HG02885 (cell line): ENCODE results near the gene B9D1.
A peak's percentile ranks its signal among the peaks of the same experiment; 100 is the strongest.

Source experiments
- ATAC-seq: cut with Tn5 transposase; IDR thresholded peaks from one replicate; pipeline ENCODE4 v1.9.1; 2021; ENCODE audit warnings: mild to moderate bottlenecking; ENCODE audit not compliant: unreplicated experiment, poor library complexity

B9D1 gene

GRCh38 chr17:19341641-19342610 is 20.6 kb downstream of the B9D1 start:
- ATAC-seq, result no peak

- no peak for ATAC-seq
Observed at GRCh38 chr17:19341211-19341631, 21.3 kb downstream of the B9D1 start.

- no peak for ATAC-seq
Observed at GRCh38 chr17:19339341-19339815, 23.1 kb downstream of the B9D1 start.

- peak; percentile 51 for ATAC-seq
Observed at GRCh38 chr17:19338031-19338990, 24.2 kb downstream of the B9D1 start.

GRCh38 chr17:19337712-19338023 is 24.9 kb downstream of the B9D1 start:
- no peak for ATAC-seq

- no peak for ATAC-seq
Observed at GRCh38 chr17:19336938-19337711, 25.4 kb downstream of the B9D1 start.

- ATAC-seq, result no peak
Observed at GRCh38 chr17:19335951-19336631, 26.4 kb downstream of the B9D1 start.

- no peak for ATAC-seq
Observed at GRCh38 chr17:19334331-19334730, 28.2 kb downstream of the B9D1 start.

- ATAC-seq, result no peak
Observed at GRCh38 chr17:19333736-19334290, 28.7 kb downstream of the B9D1 start.

GRCh38 chr17:19333132-19333440 is 29.4 kb downstream of the B9D1 start:
- ATAC-seq, result no peak

- ATAC-seq, result no peak
Observed at GRCh38 chr17:19332371-19333131, 30.0 kb downstream of the B9D1 start.

- no peak for ATAC-seq
Observed at GRCh38 chr17:19331543-19332245, 30.8 kb downstream of the B9D1 start.

GRCh38 chr17:19331134-19331533 is 31.4 kb downstream of the B9D1 start:
- no peak for ATAC-seq

- ATAC-seq, result no peak
Observed at GRCh38 chr17:19330271-19330670, 32.3 kb downstream of the B9D1 start.

GRCh38 chr17:19329839-19330238 is 32.7 kb downstream of the B9D1 start:
- no peak for ATAC-seq

- ATAC-seq, result no peak
Observed at GRCh38 chr17:19329136-19329535, 33.4 kb downstream of the B9D1 start.

GRCh38 chr17:19328441-19329061 is 34.0 kb downstream of the B9D1 start:
- no peak for ATAC-seq
